ENCODE data around the gene SLC20A1.

- no peak for TF ChIP-seq CTCF (IDR thresholded peaks at IDR 0.05)
- TF ChIP-seq POLR2A (IDR thresholded peaks at IDR 0.05) = no peak
These were observed 47.2 kb downstream of the SLC20A1 start for GRCh38 chr2:112692918-112693317.

All from thyroid gland (tissue), 4 donors.